Activated CD4-positive, alpha-beta T cell treated with anti-CD3 and anti-CD28 coated beads, Interleukin-2, amount 50 U/mL, for 4 hours (primary cell): ENCODE measurements around the gene HAVCR2.

Experiments
- DNase-seq, 2 experiments: peaks; one replicate each; pipeline ENCODE4 v3.0.0-alpha.2; 2020

The HAVCR2 gene

DNA sequence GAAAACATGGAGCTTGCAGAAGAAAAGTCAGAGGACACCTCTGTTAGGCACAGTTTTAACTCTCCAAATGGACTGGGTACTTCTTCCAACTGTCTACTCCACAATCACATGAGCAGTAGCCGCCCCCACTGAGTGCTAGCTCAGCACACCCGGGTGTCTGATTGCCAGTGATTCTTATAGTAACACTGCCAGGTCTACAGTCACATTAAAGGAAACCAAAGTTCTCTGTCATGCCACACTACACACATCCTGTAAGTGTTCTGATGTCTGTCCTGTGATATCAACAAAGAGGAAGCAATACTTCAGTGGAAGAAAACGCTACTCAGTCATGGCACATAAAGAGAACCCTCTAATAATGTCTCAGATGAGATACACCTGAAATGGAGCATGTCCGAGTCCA is at the start of gene HAVCR2:
Gene HAVCR2, minus strand, starts transcription at position 69 of the 400 bp plus-strand sequence. Its CDS starts 61 bp downstream, at position 8.
- DNase-seq: peak; percentile 9 to 34

DNA sequence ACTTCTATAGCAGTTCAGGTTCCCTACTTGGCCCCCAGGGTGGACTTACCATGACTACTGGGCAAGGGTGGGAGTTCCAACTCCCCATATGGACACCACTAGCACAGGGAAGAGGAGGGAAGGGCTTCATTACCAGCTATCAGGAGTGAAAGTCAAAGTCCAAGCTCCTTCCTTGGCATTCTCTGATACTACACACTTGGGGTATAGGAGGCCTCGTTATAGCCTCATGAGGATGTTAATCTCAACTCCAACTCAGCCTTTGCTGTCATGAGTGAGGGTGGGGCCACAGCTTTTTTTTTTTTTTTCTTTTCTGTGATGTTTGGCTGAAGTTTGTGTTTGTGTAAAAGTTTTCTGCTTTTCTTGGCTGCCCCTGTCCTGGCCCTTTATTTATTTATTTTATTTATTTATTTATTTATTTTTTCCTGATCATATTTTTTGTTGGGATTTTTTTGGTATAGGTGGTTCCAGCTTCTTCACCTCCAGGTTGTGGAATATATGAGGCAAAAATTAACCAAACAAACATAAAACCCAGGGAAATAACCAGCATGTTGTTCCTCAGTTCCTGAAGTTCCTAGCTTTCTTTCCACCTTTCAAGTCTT is 48.5 kb upstream of the HAVCR2 start:
- DNase-seq: no peak

DNA sequence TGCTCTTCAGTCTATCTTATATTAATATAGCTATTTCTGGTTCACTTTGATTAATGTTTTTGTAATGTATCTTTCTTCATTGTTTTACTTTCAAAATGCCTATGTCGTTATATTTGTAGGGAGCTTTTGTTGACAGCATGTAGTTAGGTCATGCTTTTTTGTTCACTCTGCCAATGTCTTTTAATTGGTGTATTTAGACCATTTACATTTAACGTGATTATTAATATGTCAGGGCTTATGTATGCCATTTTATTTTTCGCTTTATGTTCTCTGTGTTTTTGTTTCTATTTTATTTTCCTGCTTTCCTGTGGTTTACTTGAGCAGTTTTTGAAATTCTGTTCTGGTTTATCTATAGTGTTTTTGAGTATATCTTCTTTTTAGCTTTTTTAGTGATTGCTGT is 46.5 kb upstream of the HAVCR2 start:
- no peak for DNase-seq

DNA sequence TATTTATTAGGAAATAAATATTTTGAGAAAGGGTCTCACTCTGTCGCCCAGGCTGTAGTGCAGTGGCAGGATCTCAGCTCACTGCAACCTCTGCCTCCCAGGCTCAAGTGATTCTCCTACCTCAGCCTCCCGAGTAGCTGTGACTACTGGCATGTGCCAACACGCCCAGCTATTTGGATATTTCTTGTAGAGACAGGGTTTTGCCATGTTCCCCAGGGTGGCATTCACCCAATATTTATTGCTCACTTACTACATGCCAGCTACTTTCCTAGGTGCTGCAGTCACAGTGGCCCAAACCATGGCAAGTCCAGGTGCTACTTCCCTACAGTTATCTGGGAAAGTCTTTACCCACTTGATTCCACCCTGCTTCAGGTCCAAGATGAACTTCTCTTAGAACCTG is 42.2 kb upstream of the HAVCR2 start:
- DNase-seq: no peak

DNA sequence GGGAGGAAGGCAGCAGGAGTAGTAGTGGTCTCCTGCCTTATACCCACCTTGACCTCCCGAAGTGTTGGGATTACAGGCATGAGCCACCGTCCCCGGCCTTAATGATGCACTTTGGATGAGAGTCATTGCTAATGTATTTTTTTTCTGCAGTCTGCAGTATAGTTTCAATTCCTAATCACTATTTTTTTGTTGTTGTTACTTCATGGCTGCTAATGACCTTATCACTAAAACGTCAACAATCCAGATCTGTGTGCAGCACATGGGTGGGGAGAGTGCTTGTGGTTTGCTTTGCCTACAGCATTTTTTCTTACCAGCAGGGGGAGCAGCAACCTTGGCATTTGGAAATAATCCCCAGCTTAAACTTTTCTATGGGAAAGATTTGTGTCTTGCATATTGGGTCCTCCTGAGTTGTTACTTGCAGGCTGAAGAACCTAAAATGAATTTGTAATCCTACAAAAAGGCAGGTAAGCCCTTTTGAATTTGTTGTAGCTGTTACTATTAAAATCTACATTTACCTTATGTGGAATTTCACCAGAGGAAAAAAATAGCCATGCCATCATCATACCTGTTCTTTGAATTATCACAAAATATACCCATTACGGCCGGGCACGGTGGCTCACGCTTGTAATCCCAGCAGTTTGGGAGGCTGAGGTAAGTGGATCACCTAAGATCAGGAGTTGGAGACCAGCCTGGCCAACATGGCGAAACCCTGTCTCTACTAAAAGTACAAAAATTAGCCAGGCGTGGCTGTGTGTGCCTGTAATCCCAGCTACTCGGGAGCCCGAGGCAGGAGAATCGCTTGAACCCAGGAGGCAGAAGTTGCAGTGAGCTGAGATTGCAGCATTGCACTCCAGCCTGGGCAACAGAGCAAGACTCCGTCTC is 40.1 kb upstream of the HAVCR2 start:
- DNase-seq: peak; percentile 80

DNA sequence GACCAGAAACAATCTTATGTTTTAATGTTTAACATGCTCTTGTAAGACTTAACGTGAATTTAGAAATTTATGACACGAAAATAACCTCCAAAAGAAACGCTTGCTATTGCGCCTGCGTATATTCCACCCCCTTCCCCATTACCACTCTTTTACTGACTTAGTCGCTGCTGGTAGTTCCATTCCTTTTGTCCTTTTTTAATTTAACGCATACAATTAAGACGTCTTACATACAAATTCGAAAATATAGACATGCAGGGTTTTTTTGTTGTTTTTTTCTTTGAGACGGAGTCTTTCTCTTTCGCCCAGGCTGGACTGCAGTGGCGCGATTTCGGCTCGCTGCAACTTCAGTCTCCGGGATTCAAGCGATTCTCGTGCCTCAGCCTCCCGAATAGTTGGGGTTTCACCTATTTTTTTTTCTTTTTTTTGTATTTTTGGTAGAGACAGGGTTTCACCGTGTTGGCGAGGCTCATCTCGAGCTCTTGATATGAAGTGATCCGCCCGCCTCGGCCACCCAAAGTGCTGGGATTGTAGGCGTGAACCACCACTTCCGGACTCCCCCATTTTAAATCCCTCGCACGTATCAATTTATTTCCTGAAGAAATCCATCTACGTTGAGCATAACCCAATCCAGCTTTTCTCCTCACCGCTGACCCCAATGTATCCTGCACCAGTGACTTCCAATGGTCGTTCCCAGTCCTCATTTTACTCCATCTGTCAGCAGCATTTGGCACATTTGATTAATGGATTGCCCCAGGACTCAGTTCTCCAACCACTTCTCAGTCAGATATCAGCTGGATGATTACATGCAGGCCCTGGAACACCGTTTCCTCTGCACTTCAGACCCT is 34.5 kb upstream of the HAVCR2 start:
- DNase-seq: peak; percentile 27

DNA sequence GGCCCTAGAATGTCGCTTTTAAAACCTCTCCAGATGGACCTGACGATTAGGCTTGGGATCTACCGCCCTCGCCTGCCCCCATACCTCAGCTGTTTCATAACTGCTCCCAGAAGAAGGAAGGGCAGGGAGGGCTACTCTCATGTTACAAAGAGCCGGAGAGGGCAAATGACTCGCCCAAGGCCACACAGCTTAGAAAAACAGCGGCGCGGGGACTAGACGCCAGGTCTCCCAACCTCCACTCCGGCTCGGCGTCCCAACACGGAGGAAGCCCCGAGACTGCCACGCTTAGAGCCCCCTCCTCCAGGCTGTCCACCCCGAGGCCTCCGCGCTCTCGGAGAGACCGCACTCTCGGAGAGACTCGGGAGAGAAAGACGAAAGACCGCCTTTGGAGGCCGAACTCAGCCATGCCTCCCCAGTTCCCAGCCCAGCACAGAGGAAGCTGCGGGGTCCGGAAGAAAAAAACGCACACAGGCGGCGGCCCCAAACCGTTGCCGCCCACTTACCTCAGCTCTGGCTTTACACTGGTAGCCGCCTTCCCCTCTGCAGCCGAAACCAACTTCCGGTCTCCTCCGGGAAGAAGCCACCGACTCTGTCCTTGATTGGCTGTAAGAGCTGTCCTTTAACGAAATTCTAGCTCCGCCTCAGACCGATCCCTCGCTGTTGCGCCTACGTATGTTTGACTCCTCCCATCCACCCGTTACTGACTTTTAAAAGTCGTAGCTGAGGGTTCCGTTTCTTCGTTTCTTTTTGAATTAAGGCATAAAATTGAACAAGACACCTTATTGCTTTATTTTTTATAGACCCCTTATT is 33.7 kb upstream of the HAVCR2 start, which contains the start of gene MED7:
Gene MED7, minus strand, starts transcription at position 549 of the 810 bp plus-strand sequence. CDS start 3,434 bp downstream, outside the sequence.
- peak; percentile 86 for DNase-seq

DNA sequence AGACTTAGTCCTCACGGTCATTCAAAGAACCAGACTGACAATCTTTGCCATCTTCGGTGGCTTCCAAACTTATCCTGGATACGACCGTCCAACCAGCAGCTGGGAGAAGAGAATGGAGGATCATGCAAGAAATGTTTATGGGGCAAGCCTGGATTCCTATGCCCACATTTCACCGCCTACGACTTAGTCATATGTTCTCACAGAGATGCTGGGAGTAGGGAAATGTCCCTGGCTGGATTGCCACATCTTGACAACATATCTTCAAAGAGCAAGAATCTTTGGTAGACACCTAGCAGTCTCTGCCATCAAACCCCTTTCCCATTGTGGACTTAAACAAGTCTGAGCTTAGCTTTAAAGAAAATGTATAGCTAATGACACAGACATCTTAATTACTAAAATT is 28.8 kb upstream of the HAVCR2 start:
- DNase-seq: no peak

DNA sequence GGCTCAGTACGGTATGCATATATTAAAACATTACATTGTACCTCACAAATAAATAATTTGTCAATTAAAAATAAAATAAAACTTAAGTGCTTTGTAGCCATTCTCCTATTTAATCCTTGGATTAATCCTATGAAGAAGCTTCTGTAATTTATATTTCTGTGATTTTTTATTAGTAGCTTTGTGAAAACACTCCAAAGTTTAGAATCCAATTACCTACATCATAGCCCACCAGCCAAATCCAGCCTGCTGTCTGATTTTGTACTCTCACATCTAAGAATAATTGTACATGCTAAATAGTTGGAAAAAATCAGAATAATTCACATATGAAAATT is 23.4 kb upstream of the HAVCR2 start:
- no peak for DNase-seq

DNA sequence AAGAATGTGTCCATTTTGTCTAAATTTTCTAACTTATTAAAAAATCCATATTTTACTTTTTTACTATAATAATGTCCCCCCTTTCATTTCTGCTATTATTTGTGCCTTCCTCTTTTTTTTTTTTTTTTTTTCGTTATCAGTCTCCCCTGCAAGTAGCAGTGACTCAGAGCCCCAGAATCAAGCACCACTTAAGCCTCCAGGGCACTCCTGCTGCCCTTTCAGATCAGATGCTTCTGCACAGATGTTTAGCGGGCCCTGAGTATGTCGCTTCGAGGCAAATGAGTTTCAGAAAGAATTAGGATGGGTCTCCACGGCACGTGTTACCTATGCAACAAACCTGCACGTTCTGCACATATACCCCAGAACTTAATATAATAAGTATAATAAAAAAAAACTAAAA is 22.1 kb upstream of the HAVCR2 start:
- no peak for DNase-seq

DNA sequence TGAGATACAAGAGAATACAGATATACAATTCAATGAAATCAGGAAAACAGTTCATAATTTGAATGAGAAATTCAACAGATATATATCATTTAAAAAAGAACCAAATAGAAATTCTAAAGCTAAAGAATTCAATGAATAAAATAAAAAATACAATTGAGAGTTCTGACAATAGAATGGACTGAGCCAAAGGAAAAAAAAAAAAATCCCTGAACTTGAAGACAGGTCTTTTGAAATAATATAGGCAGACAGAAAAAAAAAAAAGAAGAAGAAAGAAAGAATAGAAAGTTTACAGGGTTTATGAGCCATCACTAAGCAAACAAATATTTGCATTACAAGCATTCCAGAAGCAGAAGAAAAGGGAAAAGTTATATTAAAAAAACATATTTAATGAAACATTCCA is 12.9 kb upstream of the HAVCR2 start:
- DNase-seq: no peak

DNA sequence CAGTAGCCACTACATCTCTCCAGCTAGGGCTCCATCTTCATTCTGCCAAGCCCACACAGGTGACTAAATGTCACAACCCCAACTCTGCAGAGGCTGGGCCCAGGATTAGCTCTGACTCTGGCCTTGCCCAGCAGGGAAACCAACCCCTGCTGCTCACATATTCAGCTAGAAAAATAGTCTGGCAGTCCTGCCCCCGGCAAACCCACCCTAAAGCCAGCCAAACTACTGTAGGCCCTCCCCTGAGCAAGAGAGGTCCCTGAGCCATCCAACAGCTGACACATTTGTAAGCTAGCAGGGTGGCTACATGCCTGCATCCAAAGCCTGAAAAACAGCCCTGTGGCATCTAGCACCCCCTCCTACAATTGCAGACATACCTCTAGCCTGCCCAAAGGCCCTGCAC is 11.3 kb upstream of the HAVCR2 start:
- DNase-seq: no peak

DNA sequence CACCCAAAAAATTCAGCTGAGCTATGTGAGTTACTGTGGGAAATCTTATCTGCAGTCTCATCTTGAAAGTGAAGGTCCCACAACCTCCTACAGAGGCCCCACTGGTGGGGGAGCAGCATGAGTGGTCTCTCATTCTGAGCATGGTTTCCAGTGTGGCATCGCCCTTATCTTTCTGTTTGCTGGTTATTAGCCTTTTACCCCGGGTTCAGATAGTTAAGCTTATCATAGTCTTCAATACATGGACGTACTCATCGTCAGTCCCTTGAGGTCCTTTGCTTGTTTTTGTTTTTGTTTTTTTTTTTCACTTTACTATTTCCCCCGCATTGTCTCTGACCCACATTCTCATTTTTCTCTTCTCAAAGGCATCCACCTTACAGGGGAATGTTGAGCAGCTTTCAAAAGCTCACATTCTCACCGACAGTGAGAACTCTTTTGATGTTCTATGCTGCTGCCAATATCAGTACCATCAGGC is 7.7 kb upstream of the HAVCR2 start:
- no peak for DNase-seq

DNA sequence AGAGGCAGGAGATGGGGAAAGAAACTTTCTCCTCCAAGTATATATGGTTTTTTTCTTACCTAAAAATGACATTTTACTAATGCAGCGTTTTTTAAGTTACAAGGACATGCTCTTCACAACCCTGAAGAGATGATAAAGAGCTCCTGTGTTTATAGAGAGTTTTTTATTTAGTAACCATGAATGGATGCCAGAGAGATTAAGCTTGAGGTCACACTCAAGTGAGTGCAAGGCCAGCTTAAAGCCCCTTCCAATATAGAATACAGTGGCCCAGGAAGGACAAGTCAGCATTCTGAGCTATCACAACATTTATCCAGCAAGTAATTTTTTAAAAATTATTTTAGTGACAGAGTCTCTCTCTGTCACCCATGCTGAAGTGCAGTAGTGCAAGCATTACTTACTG is 6.7 kb upstream of the HAVCR2 start:
- no peak for DNase-seq

DNA sequence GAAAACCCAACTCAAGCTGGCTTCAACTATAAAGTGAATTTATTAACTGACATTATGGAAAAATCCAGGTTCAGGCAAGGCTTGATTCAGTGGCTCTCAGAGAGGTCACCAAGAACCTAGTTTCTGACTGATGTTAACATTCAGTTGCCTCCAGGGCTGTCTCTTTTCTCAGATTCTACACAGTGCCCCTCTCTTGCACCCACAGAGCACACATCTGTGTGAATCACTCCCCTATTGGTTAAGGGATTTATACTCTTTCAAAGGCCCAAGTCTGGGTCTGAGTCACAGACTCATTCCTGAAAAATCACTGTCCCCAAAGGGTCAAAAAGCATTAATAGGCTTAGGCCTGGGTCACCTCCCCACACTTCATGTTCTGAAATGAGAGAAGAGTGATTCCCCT is 6.2 kb upstream of the HAVCR2 start:
- no peak for DNase-seq

DNA sequence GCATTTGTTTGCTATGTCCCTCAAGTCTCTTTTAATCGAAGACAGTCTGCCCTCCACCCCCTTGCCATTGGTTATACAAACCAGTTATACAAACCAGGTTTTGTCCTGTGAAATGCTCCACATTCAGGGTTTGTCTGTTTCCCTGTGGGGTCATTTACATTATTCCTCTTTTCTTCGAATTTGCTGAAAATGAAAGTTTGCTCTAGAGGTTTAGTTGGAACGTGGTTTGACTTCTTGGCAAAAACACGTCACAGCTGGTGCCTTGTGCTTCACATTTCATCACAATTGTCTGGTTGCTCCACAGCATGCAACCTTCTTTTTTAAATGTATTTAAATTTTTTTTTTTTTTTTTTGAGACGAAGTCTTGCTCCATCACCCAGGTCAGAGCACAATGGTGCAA is 4.2 kb upstream of the HAVCR2 start:
- no peak for DNase-seq

DNA sequence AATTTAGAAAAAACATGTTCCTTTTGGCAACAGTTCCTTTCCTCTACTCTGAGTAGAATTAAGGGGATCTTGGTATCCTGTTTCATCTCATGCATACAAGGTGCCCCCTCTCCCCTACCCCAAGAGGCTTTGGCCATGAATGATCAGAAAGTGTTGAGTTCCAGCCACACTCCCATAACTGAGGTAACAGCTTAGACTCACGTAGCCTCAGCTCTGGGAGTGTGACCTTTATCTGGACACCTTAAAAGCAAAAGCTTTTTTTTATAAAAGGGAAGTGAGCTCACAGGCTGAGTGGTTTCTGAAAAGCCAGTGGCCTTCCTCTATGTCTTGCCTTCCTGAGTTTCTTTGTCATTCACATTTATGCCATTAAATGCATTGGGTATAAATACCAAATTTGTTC is 900 bp upstream of the HAVCR2 start:
- no peak for DNase-seq

DNA sequence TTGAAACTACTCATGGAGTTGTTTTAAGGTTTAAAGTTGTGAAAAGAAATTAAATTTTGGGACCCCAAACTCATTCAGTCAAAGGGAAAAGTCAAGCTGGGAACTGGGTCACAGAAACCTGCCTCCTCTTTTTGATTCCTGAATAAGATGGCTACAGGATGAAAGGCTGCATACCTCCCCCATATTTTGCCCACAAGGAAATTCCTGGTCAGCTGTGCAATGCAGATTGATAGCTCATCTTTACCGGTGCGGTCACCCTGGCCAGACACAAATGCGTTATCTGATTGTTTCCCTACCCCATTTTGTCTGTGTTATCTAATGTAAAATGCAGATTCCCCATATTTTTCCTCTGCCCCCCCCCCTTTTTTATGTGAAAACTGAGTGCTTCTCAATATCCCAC is 1.3 kb downstream of the HAVCR2 start:
- no peak for DNase-seq

DNA sequence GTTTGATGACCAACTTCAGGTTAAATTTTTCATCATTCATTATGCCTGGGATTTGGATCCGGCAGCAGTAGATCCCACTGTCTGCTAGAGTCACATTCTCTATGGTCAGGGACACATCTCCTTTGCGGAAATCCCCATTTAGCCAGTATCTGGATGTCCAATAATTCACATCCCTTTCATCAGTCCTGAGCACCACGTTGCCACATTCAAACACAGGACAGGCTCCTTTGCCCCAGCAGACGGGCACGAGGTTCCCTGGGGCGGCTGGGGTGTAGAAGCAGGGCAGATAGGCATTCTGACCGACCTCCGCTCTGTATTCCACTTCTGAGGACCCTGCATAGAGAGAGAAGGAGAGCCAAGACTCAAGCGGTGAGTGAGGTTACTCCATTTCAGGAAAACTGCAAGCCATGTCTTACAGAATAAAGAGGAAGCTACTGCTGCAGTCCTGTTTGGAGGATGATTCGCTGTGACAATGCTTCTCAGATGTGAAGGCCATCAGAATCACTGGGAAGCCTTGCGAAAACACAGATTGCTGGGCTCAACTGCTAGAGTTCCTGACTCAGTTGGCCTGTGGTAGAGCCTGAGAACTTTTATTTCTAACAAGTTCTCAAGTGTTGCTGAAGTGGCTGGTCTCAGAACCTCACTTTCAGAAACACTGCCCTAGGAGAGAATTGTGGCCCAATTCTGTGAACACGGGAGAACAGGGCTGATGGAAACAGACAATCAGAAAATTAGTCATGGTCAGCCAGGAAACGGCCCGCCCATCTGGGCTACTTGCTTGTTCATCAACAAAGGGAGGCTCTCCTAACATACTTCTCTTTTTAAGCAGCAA is 2.0 kb downstream of the HAVCR2 start:
- DNase-seq: no peak

DNA sequence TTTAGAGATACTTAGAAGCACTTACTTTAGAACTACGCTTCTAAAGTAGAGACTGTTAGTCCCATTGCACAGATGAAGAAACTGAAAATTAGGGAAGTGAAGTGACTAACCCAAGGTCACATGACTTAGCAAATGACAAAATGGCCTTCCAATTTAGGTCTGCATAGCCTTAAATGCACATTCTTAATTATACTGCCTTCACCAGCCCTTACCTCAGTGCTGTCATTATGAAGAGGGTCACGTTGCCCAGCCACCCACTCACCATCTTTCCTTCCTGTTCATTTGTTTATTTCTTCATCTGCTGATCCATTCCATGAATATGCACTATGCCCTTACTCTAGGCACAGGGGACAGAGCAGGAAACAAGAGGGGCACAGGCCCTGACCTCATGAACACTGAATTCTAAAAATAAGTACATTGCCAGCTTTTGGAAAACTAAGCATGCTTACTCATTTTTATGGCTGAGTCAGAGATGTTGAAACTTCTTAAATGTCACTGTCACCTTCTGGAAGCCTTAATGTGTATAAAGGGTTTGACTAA is 8.6 kb downstream of the HAVCR2 start:
- DNase-seq: no peak

DNA sequence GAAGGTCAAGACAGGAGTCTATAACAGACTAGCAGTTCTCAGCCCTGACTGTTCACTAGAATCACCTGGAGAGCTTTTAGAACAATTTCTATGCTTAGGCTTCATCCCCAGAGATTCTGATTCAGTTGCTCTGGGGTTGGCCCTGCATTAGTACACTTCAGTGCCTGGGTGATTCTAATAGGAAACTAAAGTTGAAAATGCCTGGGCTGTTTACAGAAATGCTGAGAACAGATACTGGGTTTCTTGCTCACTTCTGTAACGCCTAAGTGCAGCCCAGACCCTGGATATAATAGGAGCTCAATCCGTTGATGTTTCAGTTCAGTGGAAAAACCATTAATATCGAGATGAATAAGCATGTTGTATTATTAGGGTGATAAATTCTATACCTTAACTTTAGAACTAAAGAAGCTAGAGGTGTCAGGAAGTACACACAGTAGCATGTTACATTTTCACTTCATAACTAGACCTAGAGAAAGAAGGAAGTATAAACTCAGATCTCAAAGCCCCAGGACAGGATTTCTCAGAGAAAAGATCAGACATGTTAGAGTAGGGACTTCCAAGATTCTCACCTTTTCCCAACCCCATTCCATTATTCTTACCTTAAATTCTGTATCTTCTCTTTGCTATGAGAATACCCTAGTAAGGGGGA is 20.4 kb downstream of the HAVCR2 start:
- no peak for DNase-seq
